NCI-H187 (cell line): ENCODE data around the gene UBE2E1.

ENCODE experiments used
- DNase-seq, 2 experiments: peaks; one replicate each; lab custom pipeline; 2025; lab: John Stamatoyannopoulos, UW

UBE2E1 gene

GRCh38 chr3:23796518-23796917, 9.2 kb upstream of the UBE2E1 start:
- DNase-seq, result no peak

- DNase-seq, result no peak
Observed at GRCh38 chr3:23797491-23797890, 8.3 kb upstream of the UBE2E1 start.

GRCh38 chr3:23798456-23798855, 7.3 kb upstream of the UBE2E1 start:
- no peak for DNase-seq

- no peak for DNase-seq
Observed at GRCh38 chr3:23798876-23799275, 6.9 kb upstream of the UBE2E1 start.

- no peak for DNase-seq
Observed at GRCh38 chr3:23800731-23801130, 5.0 kb upstream of the UBE2E1 start.

- DNase-seq, result no peak
Observed at GRCh38 chr3:23804441-23805209, 1.1 kb upstream of the UBE2E1 start.

GRCh38 chr3:23805210-23805632, 534 bp upstream of the UBE2E1 start:
- no peak for DNase-seq

GRCh38 chr3:23806534-23807423, 1.0 kb downstream of the UBE2E1 start:
- no peak for DNase-seq

GRCh38 chr3:23807424-23808015, 1.8 kb downstream of the UBE2E1 start:
- no peak for DNase-seq

GRCh38 chr3:23808525-23808924, 2.8 kb downstream of the UBE2E1 start:
- no peak for DNase-seq

GRCh38 chr3:23809294-23809693, 3.5 kb downstream of the UBE2E1 start:
- DNase-seq, result no peak

- no peak for DNase-seq
Observed at GRCh38 chr3:23809840-23810342, 4.1 kb downstream of the UBE2E1 start.

- no peak for DNase-seq
Observed at GRCh38 chr3:23810343-23811184, 4.8 kb downstream of the UBE2E1 start.

GRCh38 chr3:23811185-23811527, 5.4 kb downstream of the UBE2E1 start:
- peak in 1 of 2 experiments; percentile 13 for DNase-seq

GRCh38 chr3:23811919-23812318, 6.2 kb downstream of the UBE2E1 start:
- DNase-seq, result no peak

GRCh38 chr3:23815879-23816278, 10.1 kb downstream of the UBE2E1 start:
- DNase-seq, result no peak

GRCh38 chr3:23816721-23817120, 11.0 kb downstream of the UBE2E1 start:
- no peak for DNase-seq

- no peak for DNase-seq
Observed at GRCh38 chr3:23817508-23818223, 11.9 kb downstream of the UBE2E1 start.

- DNase-seq, result no peak
Observed at GRCh38 chr3:23819599-23820360, 14.0 kb downstream of the UBE2E1 start.

GRCh38 chr3:23820888-23821287, 15.1 kb downstream of the UBE2E1 start:
- no peak for DNase-seq
